GM19468 (cell line): ENCODE data around the gene OR8B4.
"Not testable (repeated sequence)": the region's sequence is repeated elsewhere in the genome, so short reads cannot be mapped to it uniquely, and the experiment has no call there.

Experiments
- ATAC-seq: cut with Tn5 transposase; IDR thresholded peaks from one replicate; pipeline ENCODE4 v1.9.1; 2021; ENCODE audit warnings: mild to moderate bottlenecking, moderate library complexity, moderate number of reproducible peaks; ENCODE audit not compliant: unreplicated experiment; ENCODE audit errors: extremely low read depth

OR8B4 gene

GRCh38 chr11:124424384-124424921 is at the start of gene OR8B4:
TSS of gene OR8B4 (minus strand) at chr11:124424871. CDS start at chr11:124424871, 0 bp downstream.
- no peak for ATAC-seq

- no peak for ATAC-seq
Measured at GRCh38 chr11:124474079-124474478, 49.4 kb upstream of the OR8B4 start.

- no peak for ATAC-seq
Measured at GRCh38 chr11:124473476-124473875, 48.8 kb upstream of the OR8B4 start.

GRCh38 chr11:124470561-124471227 is 46.0 kb upstream of the OR8B4 start:
- no peak for ATAC-seq

GRCh38 chr11:124467381-124467927 is 42.8 kb upstream of the OR8B4 start:
- ATAC-seq: no peak

GRCh38 chr11:124465368-124465767 is 40.7 kb upstream of the OR8B4 start:
- no peak for ATAC-seq

- no peak for ATAC-seq
Measured at GRCh38 chr11:124463990-124464389, 39.3 kb upstream of the OR8B4 start.

GRCh38 chr11:124463324-124463723 is 38.7 kb upstream of the OR8B4 start:
- ATAC-seq: no peak

GRCh38 chr11:124460459-124460858 is 35.8 kb upstream of the OR8B4 start:
- no peak for ATAC-seq

GRCh38 chr11:124459379-124459778 is 34.7 kb upstream of the OR8B4 start:
- ATAC-seq: not testable (repeated sequence)

GRCh38 chr11:124454552-124454951 is 29.9 kb upstream of the OR8B4 start:
- no peak for ATAC-seq

- ATAC-seq: no peak
Measured at GRCh38 chr11:124446916-124447315, 22.2 kb upstream of the OR8B4 start.

- ATAC-seq: no peak
Measured at GRCh38 chr11:124445646-124446150, 21.0 kb upstream of the OR8B4 start, which contains the start of gene OR8B8. TSS of gene OR8B8 (minus strand) at chr11:124445696. CDS start at chr11:124441085, 4,611 bp downstream.

GRCh38 chr11:124442847-124443246 is 18.2 kb upstream of the OR8B4 start:
- ATAC-seq: no peak

- no peak for ATAC-seq
Measured at GRCh38 chr11:124442442-124442841, 17.8 kb upstream of the OR8B4 start.

- no peak for ATAC-seq
Measured at GRCh38 chr11:124441519-124441918, 16.8 kb upstream of the OR8B4 start.

GRCh38 chr11:124441081-124441480 is 16.4 kb upstream of the OR8B4 start:
- ATAC-seq: no peak

- ATAC-seq: no peak
Measured at GRCh38 chr11:124440608-124441007, 15.9 kb upstream of the OR8B4 start.

GRCh38 chr11:124434699-124435098 is 10.0 kb upstream of the OR8B4 start:
- ATAC-seq: no peak

GRCh38 chr11:124429599-124429998 is 4.9 kb upstream of the OR8B4 start:
- ATAC-seq: no peak

GRCh38 chr11:124421043-124421442 is 3.6 kb downstream of the OR8B4 start:
- no peak for ATAC-seq
